HL-60/S4 (cell line): ENCODE results near the gene NCAM1.

Experiments
- in situ Hi-C: fragments of 300-500 bp; cut with MboI; formaldehyde crosslinking; loops from 2 replicates; pipeline ENCODE4 v1.14.3; 2022; ENCODE audit warnings: low sequenced_read_pairs

The NCAM1 gene

DNA sequence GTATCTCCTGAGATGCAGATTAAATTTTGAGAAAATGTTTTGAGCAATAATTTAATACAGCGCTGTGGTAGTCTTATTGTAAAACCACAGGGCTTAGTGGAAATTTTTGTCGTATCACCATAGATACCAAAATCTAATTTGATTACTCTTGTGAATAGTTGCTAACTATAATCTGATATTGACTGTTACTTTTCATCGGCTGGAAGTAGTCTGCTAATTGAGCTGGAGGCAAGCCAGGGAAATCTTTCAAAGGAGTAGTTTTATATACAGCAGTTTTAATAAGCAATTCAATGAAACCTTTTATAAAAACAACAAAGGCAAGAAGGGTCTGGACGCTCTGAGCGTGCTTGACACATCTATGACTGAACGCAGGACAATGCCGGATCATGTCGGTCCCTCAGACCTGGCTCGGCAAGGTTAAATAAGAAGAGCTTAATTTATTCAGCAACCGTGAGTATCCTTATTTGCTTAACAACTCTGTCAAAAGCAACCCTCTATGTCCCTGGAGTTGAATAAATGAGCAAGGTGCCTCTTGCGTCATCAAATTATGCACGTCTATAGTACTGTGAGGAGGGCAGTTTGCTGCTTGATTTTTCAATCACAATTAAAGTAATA lies 121.2 kb downstream of the NCAM1 start:
- in situ Hi-C loops = no loop called here

DNA sequence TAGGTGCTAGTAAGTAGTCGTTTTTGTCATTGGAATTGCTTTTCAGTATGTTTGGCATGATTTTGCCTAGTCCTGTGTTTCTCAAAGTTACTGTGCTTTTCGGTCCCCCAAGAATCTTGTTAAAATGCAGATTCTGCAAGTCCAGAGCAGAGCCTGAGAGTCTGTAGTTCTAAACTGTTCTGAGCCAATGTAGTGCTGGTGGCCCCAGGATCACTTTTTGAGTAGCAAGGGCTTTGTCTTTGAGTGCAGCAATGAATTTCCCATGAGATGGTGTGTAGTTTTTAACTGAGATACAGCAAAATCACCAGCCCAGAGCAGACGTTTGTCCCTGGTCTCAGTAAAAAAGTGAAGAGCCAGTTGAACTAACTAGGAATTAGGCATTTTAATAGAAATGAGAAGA lies 122.4 kb downstream of the NCAM1 start:
- in situ Hi-C loops = no loop called here

DNA sequence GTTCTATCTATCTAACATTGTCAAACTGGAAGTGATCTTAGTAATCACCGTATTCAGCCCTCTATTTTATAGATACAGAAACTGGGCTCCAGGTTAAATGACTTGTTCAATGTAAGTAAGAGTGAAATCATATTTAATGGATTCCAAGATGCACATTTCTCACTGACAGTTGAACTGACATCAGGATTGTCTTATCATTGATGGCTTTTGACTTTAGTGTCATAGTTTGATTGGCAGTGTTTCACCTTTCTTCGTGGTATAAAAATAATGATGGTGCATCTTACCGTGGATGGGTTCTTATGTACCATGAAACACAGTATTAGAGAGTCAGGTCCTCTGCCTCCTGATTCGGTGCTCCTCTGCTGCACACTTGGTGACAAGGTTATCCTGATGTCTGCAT lies 123.1 kb downstream of the NCAM1 start:
- in situ Hi-C loops = no loop called here

DNA sequence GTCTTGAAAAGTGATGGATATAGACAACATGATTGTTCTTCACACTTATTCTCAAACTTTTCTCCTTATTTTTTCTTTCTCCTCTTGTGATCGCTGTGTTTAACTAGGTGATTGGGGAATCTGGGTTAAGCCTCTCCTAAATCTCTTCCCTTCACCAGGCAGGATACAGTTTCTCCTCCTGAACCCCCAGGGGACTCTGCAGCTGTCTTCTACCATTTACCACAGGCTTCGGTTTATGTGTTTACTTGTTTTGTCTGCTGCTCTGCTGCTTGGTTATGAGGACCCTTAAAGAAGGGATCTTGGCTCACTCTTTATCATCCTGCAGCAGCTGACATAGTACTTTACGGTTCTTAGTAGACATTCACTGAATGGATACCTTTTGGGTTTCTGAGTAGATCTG lies 124.2 kb downstream of the NCAM1 start:
- in situ Hi-C loops = no loop called here

DNA sequence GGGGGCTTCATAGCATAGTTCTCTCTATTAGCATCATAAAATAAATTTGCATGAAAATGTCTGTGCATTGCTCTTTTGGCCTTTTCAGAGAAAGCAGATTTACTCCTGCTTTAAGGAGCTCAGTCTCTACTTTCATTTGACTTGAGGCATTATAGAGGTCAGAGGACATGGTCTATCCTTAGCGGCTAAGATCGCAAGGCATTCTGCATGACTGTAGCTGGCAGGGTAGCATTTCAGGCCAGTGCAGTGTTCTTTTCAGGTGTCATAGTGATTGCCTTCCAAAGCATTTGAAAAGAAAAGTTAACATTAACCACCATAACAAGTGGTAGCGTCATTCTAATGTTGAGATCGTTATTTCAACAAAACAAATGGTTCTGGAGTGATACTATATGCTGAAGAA lies 126.5 kb downstream of the NCAM1 start:
- in situ Hi-C loops = no loop called here

DNA sequence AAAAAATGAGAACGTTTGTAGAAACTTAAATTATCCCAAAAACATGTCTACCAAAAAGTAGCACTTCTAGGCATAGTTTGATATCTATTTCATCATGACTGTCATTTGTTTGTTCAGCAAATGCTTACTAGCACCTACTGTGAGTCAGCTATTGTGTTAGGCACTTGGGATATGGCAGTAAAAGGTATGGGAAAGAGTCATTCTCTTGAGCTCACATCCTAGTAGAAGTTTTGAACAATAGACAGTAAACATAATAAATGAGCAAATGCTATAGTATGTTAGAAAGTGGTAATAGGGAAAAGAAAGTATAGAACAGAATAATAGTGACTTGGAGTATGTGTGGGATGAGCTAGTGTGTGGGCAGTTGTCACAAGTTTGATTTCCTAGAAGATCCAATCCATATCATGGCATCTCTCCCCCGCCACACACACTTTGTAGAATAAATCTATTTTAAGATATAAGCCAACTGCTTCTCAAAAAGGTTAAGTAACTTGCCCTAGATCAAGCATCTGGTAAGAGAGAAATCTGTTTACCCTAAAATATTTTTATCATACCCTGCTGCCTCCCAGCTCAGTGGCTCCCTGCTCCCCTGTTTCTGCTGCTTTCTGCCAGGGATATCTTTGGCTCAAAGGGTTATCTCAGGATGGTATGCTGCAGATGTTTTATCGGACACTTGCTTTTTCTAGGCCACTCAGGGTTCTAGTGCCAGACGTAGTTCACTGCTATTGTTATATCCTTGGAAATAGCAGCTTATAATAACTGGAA lies 129.7 kb downstream of the NCAM1 start:
- in situ Hi-C loops = no loop called here

DNA sequence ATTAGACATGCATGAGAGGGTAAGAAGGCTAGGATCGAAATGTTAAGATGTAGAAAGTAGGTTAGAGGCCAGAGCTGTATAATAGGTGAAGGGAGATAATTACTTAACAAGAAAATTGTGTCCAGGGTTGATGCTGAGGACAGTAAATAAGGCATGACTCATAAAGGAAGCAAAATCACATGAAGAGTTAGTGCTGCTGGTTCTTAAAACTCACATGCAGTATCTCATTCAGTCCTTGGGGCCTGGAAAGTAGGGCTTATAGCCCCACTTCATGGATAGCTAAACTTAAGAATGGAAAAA lies 130.2 kb downstream of the NCAM1 start:
- in situ Hi-C loops = no loop called here

DNA sequence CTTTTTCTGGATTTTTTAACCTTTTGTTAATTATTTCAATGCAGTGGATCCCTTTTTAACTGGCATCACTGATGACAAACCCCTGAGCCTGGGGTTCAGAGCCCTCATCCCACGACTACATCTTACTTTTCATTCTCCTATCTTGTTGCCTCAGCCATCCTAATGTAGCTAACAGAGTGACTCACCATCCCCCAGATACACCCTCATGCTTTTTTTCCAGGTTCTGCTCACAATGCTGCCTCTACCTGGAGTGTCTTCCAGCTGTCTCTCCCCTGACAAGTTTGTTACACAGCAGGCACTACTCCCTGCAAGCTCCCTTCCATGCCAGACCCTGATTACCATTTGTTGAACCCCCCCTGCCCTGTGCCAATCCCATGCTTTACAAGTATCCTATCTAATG lies 135.4 kb downstream of the NCAM1 start:
- in situ Hi-C loops = no loop called here

DNA sequence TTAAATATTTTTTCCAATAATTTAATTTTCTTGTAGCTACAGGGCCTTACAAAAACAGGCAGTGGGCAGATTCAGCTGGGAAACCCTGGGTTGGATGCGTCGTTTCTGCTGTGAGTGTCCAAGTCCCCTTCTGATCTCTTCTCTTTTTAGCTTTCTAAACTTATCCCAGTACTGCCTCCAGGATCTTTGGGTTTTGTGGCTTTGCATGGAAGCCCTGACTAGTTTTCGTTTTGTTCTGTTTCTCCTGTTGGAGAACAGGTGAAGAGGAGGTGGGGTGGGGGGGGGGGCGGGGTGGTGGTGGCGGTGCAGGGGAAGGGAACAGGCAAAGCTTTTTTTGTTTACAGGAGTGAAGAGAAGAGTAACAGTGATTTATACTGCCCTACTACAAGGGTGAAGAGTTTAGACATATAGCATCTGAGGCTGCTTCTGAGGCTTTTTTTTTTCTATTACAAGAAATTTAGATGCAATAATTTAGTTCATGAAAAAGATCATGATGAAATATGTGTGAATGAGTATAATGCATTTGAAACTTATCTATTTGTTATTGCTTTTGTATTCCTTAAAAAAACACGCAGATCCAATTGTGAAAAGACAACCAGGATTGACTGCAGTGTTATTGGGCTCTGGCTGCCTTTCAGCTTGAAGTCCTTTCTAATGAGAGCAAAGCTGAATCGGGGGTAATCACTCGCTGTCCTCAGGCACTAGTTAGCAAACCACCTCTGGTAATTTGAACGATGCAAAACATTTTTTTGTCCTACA lies 142.9 kb downstream of the NCAM1 start:
- in situ Hi-C loops = no loop called here

DNA sequence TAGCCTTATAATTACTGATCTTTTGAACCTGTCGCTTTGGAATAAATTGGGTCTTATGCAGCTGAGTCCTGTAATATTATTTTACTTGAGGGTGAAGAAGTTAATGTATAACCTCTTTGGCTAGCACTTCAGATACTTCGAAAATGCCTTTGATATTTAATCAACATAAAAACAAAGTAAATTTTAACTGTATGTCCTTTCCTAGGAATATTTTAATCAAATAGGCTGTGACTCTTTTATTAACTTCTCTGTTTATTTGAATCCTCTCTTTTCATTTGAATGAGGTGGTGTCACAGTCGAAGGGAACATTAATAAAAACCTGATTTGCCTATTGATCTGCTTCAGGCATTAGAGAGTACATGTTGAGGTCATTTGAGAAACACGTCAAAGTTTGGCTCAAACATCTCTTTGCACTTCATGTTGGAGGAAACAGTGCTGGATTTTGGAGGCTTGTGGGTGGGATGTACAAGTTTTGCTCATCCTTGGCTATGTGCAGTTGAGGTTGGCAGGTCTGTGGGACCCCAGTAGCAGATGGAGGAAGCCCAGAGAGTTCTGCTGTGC lies 143.6 kb downstream of the NCAM1 start:
- in situ Hi-C loops = no loop called here

DNA sequence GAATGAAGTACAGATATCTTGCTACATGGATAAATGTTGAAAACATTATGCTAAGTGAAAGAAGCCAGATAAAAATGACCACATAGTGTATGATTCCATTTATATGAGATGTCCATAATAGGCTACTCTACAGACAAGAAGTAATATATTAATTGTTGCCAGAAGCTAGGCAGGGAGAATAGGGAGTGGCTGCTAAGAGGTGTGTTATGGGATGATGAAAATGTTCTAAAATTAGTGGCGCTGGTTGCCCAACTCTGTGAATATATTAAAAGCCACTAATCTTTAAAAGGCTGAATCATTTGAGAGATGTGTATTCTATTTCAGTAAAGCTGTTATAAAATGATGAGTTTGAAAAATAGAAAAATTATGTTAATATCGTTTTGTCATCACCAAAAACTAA lies 144.4 kb downstream of the NCAM1 start:
- in situ Hi-C loops = no loop called here

DNA sequence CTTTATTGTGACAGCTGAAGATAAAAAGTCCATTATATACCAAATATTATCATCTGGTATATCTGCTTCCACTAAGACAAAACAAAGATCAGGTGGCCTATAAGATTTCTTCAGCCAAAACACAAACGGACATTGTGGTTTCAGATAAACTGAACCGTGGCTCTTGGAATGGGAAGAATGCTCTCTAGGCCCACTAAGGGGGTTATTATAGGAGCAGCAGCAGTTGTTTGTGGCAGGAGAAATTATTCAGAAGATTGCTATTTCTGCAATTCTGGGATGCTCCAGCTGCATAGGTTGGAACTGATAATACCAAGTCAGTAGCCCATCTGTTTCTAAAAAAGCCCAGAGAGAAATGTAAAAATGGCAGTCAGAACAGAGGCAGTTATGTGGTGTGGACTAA lies 145.3 kb downstream of the NCAM1 start:
- in situ Hi-C loops = no loop called here

DNA sequence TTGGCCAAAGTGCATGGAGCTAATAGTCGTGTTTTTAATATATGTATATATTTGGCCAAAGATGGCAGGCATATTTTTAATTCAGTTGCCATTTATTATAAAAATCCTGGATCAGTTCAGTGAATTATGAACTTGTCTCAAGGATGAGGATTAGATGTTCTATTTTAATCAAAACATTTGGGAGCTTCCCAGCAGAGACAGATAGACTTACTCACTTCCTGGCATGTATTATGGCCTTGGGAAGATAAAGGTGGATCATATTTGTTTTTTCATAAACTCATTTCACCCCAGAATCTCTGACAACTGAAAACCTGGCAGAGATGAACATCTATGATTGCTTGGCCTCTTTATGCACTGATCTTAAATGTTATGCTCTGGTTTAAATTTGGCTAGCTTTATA lies 148.8 kb downstream of the NCAM1 start:
- in situ Hi-C loops = no loop called here

DNA sequence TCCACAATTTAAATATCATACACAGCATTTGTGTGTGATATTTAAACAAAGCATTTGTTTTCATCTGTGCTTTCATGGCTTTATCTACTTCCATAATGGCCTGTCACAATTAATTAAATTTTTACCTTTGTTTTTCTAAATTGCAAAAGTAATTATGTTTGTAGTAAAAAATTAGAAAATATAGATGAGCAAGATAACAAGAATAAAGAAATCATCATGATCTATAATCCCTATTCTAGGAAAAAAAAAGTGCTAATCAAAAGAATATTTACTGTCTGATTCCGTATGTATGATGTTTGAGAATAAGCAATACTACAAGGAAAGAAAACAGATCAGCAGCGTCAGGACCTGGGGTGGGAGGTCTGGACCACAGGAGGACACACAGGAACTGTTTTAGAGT lies 149.9 kb downstream of the NCAM1 start:
- in situ Hi-C loops = no loop called here

DNA sequence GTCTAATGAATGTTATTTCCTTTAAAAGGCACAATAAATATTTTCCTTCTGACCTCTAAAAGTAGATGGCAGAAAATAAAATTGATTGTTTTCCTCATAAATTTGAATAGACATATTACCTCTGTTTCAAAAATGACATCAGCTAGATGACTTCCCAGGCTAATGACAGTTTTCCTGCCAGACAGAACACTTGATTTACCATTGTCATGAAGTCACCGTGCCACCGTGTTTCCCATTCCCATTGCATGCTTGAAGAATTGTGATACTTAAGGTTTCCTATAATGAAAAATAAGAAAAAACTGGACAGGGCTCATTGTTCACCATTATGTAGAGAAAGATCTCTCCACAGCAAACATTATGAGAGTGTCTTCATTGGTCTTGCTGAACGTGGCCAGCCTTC lies 151.1 kb downstream of the NCAM1 start:
- in situ Hi-C loops = no loop called here

DNA sequence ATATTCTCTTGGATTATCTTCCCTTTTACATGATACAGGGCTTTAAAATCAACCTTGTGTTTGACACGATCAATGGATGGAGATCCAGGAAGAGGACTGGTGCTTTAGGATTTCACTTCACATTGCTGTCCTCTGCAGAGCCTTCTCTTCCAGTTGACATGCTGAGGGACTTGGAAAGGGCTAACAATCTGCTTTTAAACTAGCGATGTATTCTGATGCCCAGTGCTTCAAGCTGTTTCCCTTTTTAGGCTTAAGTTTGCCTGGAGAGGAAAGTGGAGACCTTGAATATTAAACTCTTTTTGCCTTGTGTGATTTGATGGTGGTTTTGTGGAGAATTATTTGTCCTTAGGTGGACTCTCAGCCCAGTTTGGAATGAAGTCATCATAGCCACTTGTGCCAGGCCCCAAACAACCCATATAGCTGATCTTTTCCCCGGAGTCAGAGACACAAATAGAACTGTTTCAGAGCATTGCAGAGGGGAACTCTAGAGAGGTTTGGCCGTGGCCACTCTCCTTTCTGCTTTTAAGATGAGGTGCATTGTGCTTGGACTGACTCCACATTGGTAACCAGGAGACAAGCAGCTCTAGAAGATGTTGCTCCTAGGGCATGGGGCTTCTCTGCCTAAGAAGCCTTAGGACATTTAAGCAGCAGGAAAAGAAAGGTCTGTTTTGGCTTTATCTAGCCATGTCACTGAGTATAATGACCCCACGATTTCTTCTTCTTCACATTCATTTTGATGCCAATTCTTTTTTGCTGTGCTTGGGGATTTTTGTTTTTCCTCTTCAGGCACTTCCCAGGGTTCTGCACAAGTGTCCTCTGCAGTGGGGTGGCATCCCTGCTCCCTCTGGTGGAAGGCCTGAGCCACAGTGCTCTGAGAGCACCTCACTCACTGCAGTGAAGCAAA lies 152.8 kb downstream of the NCAM1 start:
- in situ Hi-C loops = no loop called here

DNA sequence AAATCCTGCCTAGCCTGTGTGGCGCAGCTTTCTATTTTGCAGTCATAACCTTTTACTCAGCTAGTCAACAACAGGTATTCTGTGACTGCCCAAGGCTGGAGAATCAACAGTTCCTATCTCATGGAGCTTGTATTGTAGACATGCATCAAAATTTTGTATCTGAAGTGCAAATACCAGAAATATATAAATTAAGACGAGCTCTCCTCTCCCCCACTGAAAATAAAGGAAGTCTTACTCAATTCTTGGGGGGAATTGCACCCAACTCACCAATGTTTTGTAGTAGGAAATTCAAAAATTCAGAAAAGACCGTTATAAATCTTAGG lies 153.4 kb downstream of the NCAM1 start:
- in situ Hi-C loops = no loop called here

DNA sequence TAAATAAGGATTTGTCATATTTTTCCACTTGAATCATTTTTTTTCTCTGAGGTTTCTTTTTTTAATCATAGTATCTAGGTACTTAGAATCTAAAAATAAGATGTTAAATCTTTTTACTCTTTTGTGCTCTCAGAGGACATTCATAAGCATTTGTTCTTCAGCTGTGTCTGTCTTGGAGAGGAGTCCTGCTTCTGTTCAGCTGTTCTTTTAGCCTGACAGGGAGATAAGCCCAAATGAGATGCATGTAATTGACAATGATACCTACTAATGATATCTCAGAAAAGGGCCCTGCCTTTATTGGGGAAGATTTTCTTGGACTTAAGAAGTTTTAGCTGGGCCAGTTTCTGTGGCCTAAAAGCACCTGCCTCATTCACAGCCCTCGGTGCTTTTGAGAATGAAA lies 156.9 kb downstream of the NCAM1 start:
- in situ Hi-C loops = no loop called here

DNA sequence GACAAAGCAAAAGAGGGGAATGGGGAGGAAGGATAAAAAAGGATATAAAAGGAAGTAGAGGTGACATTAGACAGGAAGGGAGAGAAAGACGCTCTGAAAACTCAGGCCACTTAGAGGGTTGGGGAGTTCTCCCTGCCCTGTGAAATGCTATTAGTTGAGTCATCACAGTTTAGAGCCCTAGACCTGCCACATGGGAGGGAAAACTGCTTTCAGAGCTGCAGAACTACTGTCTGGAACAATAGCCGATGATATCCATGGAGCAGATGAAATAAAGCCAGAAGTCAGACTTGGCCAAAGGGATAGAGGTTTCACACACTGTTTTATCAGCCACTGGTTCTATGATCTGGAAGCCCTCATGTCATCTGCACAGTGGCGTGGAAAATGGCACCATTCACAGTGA lies 157.9 kb downstream of the NCAM1 start:
- in situ Hi-C loops = no loop called here

DNA sequence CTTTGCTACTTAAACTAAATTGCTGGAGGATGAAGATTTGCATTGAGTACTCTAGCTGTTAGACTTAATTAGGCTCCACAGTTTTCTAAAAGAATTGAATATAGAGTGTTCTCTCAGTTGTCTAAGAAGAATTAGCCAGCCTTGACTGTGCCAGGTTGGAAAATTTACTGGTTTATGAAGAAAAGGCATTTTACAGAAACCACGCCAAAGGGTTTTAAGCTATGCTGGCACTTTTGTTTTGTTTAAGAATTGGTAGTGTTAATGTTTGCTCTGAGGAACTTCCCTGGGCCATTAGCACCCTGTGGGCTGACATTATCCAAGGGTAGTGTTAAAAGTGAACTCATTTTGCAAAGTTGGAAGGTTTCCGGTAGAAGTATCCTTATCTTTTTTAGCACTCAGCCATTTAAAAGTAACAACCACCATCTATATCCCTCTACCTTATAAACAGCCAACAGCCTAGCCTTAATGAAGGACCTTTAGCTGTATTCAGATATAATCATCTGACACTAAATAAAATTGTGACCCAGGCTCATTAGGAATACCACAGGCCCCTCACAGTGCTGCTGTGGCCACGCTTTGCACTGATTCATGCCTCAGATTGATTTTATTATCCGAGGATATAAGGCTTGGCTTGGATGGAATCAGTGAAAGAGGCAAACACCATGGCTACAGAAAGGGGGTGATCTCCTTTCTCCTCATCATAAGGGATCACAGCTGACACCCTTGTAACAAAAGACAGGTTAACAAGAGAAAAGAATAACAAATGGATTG lies 158.9 kb downstream of the NCAM1 start:
- in situ Hi-C loops = no loop called here
